Activated gamma-delta T cell treated with anti-CD3 and anti-CD28 coated beads, Interleukin-2, amount 50 U/mL, for 16 hours (primary cell): ENCODE data around the gene SEMA3C.

ENCODE experiments used
- DNase-seq: peaks from one replicate; pipeline ENCODE4 v3.0.0-alpha.2; 2020; ENCODE audit warnings: low read depth

SEMA3C gene

DNA sequence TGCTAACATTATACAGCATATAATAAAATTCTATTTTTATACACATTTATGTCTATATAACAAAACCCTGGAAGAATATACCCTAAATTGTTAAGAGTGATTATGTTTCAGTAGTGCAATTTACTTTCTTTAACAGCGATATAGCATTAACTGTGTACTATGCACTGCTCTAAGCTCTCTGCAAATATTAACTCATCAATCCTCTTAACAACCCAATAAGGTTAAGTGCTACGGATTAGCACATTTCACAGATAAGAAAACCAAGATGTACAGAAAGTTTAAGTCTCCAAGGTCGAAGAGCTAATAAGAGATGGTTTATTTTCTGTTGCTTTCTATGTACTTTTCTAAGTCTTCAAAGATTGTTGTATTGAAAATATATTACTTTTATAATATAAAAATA lies 95.8 kb downstream of the SEMA3C start:
- DNase-seq: no peak

DNA sequence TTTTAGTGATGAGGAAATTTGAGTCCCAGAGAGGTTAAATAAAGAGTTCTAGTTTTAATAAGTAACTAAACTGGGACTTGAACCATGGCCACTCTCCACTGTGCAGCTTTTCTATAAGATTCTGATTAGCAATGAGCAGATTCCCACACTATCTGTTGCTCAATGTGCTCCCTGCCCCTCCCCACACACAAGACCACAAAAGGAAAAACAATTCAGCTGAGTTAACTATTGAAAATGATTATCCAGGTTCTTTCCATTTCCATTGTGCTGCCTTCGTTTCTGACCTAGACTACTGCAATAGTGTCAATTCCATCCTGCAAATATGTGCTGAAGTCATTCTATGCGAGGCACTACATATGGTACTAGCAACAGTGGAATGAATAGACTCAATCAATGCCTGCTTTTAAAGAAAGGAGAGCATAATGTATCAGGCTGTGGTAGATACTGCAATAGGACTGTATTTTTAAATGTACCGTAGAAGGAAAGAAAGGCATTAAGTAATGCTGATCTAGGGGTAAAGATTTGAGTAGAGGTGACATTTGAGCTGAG lies 97.0 kb downstream of the SEMA3C start:
- DNase-seq: no peak

- no peak for DNase-seq
These were observed 99.3 kb downstream of the SEMA3C start for GRCh38 chr7:80819503-80819902.

GRCh38 chr7:80818181-80818580 lies 100.7 kb downstream of the SEMA3C start:
- DNase-seq: no peak

GRCh38 chr7:80816806-80817205 lies 102.0 kb downstream of the SEMA3C start:
- DNase-seq: no peak

DNA sequence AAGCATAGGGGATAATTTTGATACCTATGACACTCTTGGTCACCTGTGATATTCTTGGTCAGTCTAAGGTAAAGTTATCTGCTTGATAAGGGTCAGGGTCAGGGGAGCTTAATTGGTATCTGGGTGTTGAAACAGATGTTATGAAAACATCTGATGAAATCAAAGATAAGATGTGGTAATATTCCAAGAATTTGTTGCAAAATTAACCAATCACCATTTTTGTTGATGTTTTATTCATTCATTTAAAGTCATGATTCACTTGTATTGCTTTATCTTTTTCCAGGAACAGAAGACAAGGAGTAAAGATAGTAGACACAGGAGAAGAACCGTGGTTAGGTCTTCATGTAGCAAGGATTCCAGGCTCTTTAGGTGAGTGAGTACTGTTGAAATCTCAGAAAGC lies 103.1 kb downstream of the SEMA3C start:
- DNase-seq: no peak

DNA sequence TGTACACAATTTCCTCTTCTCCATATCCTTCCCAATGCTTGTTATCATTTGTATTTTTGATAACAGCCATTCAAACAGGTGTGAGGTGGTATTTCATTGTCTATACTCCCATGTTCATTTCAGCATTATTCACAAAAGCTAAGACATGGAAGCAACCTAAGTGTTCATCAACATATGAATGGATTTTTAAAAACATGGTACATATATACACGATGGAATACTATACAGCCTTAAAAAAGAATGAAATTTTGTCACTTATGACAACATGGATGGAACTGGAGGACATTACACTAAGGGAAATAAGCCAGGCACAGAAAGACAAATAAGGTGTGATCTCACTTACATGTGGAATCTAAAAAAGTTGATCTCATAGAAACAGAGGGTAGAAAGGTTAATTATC lies 109.3 kb downstream of the SEMA3C start:
- DNase-seq: no peak

GRCh38 chr7:80807166-80807900 lies 111.5 kb downstream of the SEMA3C start:
- DNase-seq: no peak

DNA sequence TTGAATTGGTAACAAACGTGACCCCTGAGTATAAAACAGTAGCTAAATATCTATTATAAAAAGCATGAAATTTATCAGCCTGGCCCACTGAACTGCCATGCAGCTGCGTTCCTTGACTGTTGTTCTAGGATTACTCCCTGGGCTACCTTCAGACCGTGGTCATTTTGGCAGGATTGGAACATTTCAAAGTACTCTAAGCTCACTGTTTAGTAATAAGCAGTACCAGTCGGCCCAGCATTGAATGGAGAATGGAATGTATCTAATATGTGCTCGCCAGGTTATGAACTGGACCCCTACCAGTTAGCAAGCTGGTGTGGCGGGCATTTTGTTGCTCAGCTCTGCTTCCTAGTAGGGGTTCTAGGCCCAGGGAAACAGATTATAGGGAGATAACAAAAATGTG lies 112.2 kb downstream of the SEMA3C start:
- DNase-seq: no peak

DNA sequence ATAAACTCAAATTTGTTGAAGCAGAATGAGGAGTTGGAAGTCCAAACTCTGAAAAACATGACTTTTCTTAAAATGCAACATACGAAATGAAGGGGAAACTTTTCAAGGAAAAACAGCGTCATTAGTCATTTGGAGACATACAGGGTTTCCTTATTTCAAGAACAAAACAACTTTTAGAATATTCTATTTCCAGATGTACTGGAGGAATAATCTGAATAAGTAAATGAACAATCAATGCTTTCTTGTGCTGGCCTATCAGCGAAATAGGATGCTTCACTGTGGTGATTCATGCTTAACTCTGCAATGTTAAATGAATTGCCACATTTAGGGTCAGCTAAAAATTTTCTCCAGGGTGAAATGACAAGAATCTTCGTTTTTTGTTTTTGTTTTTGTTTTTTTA lies 114.3 kb downstream of the SEMA3C start:
- no peak for DNase-seq

- no peak for DNase-seq
These were observed 116.3 kb downstream of the SEMA3C start for GRCh38 chr7:80802527-80802926.

GRCh38 chr7:80794631-80795573 lies 123.9 kb downstream of the SEMA3C start:
- DNase-seq: no peak

DNA sequence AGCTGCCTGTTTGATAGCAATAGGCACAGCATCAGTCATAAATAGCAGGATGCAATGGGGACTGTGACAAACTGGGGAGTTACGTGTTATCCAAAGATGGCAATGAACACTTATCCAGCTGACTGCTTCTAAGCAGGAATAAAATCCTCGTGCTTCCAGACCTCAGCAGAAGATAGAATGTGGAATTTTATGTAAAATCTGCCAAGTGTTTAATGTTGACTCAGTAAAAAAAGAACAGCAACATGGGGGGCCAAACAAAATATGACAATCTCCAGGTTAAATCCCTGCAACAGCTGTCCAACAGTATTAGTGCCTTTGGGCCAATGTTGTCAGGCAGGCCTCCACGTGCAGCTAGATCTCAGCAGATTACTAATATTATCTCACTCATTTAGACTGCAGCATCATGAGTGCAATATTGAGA lies 127.3 kb downstream of the SEMA3C start:
- DNase-seq: no peak

GRCh38 chr7:80790877-80791276 lies 128.0 kb downstream of the SEMA3C start:
- DNase-seq: no peak

- DNase-seq: no peak
These were observed 131.1 kb downstream of the SEMA3C start for GRCh38 chr7:80787721-80788120.

DNA sequence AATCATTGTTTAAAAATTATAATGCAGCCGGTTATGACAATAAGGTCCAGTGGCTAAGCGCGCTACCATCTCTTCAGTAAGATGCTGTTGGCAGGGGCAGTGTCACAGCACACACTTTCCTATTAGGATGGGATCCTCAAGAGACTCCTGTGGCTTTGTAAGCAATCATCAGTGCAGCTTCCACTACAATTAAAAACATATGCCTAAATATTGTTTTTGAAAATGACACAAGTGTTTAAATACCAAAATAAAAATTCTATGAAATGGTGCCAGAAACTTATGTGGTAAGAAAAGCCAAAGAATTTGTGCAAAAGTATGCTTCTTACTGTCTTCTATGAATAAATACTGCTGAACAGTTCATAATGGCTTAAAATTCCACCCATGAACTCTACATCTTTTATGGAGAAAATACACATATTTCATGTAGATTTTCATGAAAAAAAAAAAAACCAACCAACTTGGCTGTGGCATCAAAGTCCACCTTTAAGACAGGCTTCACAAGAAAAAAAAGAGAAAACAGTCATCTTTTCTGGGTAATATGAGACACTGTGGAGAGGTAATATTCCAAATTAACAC lies 132.8 kb downstream of the SEMA3C start:
- DNase-seq: no peak

DNA sequence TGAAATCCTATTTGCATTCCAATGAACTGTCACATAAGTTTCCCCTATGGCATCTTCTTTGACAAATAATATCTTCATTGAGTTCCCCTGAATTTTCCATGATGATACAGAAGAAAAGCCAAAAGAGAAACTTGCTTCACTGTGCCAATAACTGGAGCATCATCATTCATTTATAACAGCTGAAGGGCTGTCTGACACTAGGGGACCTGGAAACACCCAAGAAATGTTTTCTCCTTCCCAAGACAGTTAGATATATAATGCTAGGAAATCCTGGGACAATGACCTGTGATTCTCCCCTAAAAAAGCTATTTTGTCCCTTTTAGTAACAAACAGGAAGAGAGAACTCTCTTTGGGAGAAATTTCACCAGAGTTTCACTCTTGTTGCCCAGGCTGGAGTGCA lies 133.6 kb downstream of the SEMA3C start:
- no peak for DNase-seq

- no peak for DNase-seq
These were observed 135.0 kb downstream of the SEMA3C start for GRCh38 chr7:80783678-80784327.

- DNase-seq: no peak
These were observed 135.6 kb downstream of the SEMA3C start for GRCh38 chr7:80783186-80783677.

- DNase-seq: no peak
These were observed 137.3 kb downstream of the SEMA3C start for GRCh38 chr7:80781561-80781979.

DNA sequence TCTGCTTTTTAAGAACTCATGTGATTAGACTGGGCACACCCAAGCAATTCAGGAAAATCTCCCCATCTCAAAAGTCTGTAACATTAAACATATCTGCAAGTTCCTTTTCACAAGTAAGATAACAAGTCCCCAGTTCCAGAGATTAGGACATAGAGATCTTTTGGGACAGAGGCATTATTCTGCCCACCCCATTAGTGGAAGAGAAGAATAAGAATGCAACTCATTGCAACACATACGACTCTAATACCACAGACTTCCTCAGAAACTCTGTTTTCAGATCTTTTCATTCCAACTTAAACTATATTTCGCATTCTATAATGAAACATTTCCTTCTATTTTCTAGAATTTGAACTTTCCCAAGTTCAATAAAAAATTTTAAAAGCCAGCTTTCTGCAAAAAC lies 137.7 kb downstream of the SEMA3C start:
- no peak for DNase-seq

GRCh38 chr7:80779456-80779855 lies 139.4 kb downstream of the SEMA3C start:
- DNase-seq: no peak
